Endothelial cell of umbilical vein (primary cell): ENCODE data around the gene SOX8. TPM values are rescaled to one million over a fixed set of nuclear protein-coding genes. Genes with fewer than 3 reads are reported as not detected.

ENCODE experiments used
- BruUV-seq: library from RNA; stranded (reverse); fragments of 400-500 nt; replicated peaks from 2 replicates; lab custom pipeline; 2021; lab: Mats Ljungman, UMichigan
- CTCF ChIA-PET: fragments of 300-600, 350-600 bp; sonication (Branson Sonifier 250); formaldehyde crosslinking; loops from one replicate; lab custom pipeline; 2021; ENCODE audit warnings: antibody characterized with exemption, inconsistent platforms; lab: Charles Lee
- POLR2A ChIA-PET: fragments of 300-600, 350-600 bp; sonication (Branson Sonifier 250); formaldehyde crosslinking; loops from one replicate; lab custom pipeline; 2021; ENCODE audit warnings: antibody characterized with exemption, inconsistent platforms; lab: Charles Lee
- DNase-seq: peaks from one replicate; pipeline ENCODE4 v3.0.0-alpha.2; 2011; ENCODE audit warnings: low read depth, low spot score
- FAIRE-seq: peaks from 2 replicates; lab custom pipeline; 2011; peaks lifted over from hg19 to GRCh38; lab: Jason Lieb, UNC
- H2AFZ ChIP-seq: 2 replicates; pipeline ENCODE4 v1.6.0; 2012; ENCODE audit warnings: low read depth, low read length, control low read depth, inconsistent platforms
- H3K27ac ChIP-seq: 2 replicates; pipeline ENCODE4 v1.5.1; 2011; ENCODE audit warnings: low read depth, mild to moderate bottlenecking, control low read depth, low read length, moderate library complexity; ENCODE audit not compliant: insufficient read depth
- H3K27me3 ChIP-seq, 2 experiments: 2 replicates each; pipeline versions ENCODE4 v1.6.0 to v1.6.1; 2011; ENCODE audit warnings: low read length in 2 of 2, mixed read lengths in 1 of 2; ENCODE audit not compliant: control insufficient read depth in 2 of 2, insufficient read depth in 2 of 2
- H3K36me3 ChIP-seq, 2 experiments: 2 replicates in 1 of 2; 3 replicates in 1 of 2; pipeline ENCODE4 v1.5.1; 2011; ENCODE audit warnings: low read length in 2 of 2, mild to moderate bottlenecking in 1 of 2, moderate library complexity in 1 of 2; ENCODE audit not compliant: control insufficient read depth in 2 of 2, insufficient read depth in 2 of 2; ENCODE audit errors: extremely low read depth in 1 of 2
- H3K4me1 ChIP-seq: 3 replicates; pipeline ENCODE4 v1.5.1; 2011; ENCODE audit warnings: mild to moderate bottlenecking, low read length; ENCODE audit not compliant: control insufficient read depth, insufficient read depth; ENCODE audit errors: extremely low read depth
- H3K4me2 ChIP-seq: 2 replicates; pipeline ENCODE4 v1.6.1; 2011; ENCODE audit warnings: low read length, control low read depth, mixed read lengths; ENCODE audit not compliant: insufficient read depth
- H3K4me3 ChIP-seq, 3 experiments: fragments of 200-600 bp in 1 of 3; sonication (generic), shearing (Covaris generic) in 1 of 3; replicated peaks in 1 of 3; 2 replicates each; pipeline ENCODE4 v1.5.1; 2011 to 2016; ENCODE audit warnings: control low read depth in 3 of 3, low read length in 3 of 3, mild to moderate bottlenecking in 2 of 3, inconsistent platforms in 1 of 3, low read depth in 1 of 3, moderate library complexity in 1 of 3; ENCODE audit not compliant: insufficient read depth in 1 of 3
- H3K79me2 ChIP-seq: 2 replicates; pipeline ENCODE4 v1.6.0; 2012; ENCODE audit warnings: low read length, inconsistent platforms; ENCODE audit not compliant: control insufficient read depth, insufficient read depth
- H3K9ac ChIP-seq: replicated peaks from 2 replicates; pipeline ENCODE3; 2011; ENCODE audit warnings: low read length, control low read depth; ENCODE audit not compliant: insufficient read depth; ENCODE audit errors: extremely low read depth
- H3K9me1 ChIP-seq: replicated peaks from 3 replicates; pipeline ENCODE4 v1.6.0; 2011; ENCODE audit warnings: mild to moderate bottlenecking, low read length; ENCODE audit not compliant: control insufficient read depth, insufficient read depth; ENCODE audit errors: extremely low read depth
- H3K9me3 ChIP-seq: replicated peaks from 2 replicates; pipeline ENCODE4 v1.5.1; 2012; ENCODE audit warnings: low read length, inconsistent platforms; ENCODE audit not compliant: control insufficient read depth, insufficient read depth
- H4K20me1 ChIP-seq: replicated peaks from 2 replicates; pipeline ENCODE3; 2011; ENCODE audit warnings: mild to moderate bottlenecking, low read length; ENCODE audit not compliant: control insufficient read depth, insufficient read depth; ENCODE audit errors: extremely low read depth
- EZH2 ChIP-seq: IDR thresholded peaks from 2 replicates; pipeline ENCODE4 v1.6.1; 2012; ENCODE audit warnings: borderline replicate concordance, low read depth, mild to moderate bottlenecking, moderate library complexity, low read length, inconsistent platforms; ENCODE audit not compliant: severe bottlenecking
- FOS ChIP-seq: IDR thresholded peaks from 2 replicates; pipeline ENCODE4 v1.6.1; 2011; ENCODE audit warnings: mild to moderate bottlenecking, low read length, moderate library complexity, borderline replicate concordance; ENCODE audit not compliant: insufficient read depth
- GATA2 ChIP-seq: IDR thresholded peaks from 2 replicates; pipeline ENCODE4 v1.7.0; 2011; ENCODE audit warnings: low read depth, mild to moderate bottlenecking, moderate library complexity, mixed read lengths, low read length; ENCODE audit not compliant: insufficient read length, insufficient read depth
- JUN ChIP-seq: IDR thresholded peaks from 2 replicates; pipeline ENCODE4 v1.6.1; 2011; ENCODE audit warnings: borderline replicate concordance, low read depth; ENCODE audit not compliant: insufficient read length, insufficient read depth
- MYC ChIP-seq: IDR thresholded peaks from one replicate; pipeline ENCODE4 v1.6.1; 2011; ENCODE audit warnings: mild to moderate bottlenecking, low read depth, low read length
- POLR2A ChIP-seq: IDR thresholded peaks from 2 replicates; pipeline ENCODE4 v1.6.1; 2012; ENCODE audit warnings: low read depth, mild to moderate bottlenecking, control low read depth, low read length
- POLR2AphosphoS5 ChIP-seq: IDR thresholded peaks from 2 replicates; pipeline ENCODE4 v1.6.1; 2012; ENCODE audit warnings: low read depth, mild to moderate bottlenecking, control low read depth, low read length, moderate library complexity; ENCODE audit not compliant: insufficient read depth
- dilution Hi-C: fragments of 300-500 bp; cut with MboI; formaldehyde crosslinking; loops from one replicate; pipeline ENCODE4 v1.15.0; 2019; ENCODE audit warnings: low sequenced_read_pairs; ENCODE audit not compliant: extremely low pct_ligation_motif_present
- intact Hi-C: fragments of 100-400 bp; cut with micrococcal nuclease; formaldehyde crosslinking; loops from one replicate; pipeline ENCODE4 v1.10.0; 2022
- polyA plus RNA-seq, 4 experiments: library from polyadenylated mRNA; depleted of rRNA in 3 of 4; stranded (reverse) in 3 of 4; unstranded in 1 of 4; fragments of >200 nt; gene quantifications; 2 replicates each; pipeline versions ENCODE4 v1.2.1 to v1.2.3, GENCODE V29; 2011 to 2012; ENCODE audit warnings: missing spikeins in 1 of 4
- total RNA-seq: library from RNA; stranded (reverse); gene quantifications from 2 replicates; pipeline ENCODE4 v1.2.3, GENCODE V29; 2021
- TF ChIP-seq, protein P1 (sequence below), 2 donors: IDR thresholded peaks; 1 replicate in 1 of 2; 2 replicates in 1 of 2; pipeline ENCODE4 v1.5.1; 2011; ENCODE audit warnings: low read length in 2 of 2, mild to moderate bottlenecking in 2 of 2, moderate library complexity in 2 of 2, control low read depth in 1 of 2, inconsistent platforms in 1 of 2, low read depth in 1 of 2; ENCODE audit not compliant: insufficient read depth in 1 of 2; ENCODE audit errors: extremely low read depth in 1 of 2
- TF ChIP-seq, protein P2 (sequence below): IDR thresholded peaks from 2 replicates; pipeline ENCODE4 v1.6.1; 2011; ENCODE audit not compliant: insufficient read depth, insufficient read length

SOX8 gene
- total and polyA plus RNA-seq, 2 donors (not counting 3 experiments of a cell fraction or from before 2014, with no cell fraction given), result 0.52 to 0.53 TPM

DNA sequence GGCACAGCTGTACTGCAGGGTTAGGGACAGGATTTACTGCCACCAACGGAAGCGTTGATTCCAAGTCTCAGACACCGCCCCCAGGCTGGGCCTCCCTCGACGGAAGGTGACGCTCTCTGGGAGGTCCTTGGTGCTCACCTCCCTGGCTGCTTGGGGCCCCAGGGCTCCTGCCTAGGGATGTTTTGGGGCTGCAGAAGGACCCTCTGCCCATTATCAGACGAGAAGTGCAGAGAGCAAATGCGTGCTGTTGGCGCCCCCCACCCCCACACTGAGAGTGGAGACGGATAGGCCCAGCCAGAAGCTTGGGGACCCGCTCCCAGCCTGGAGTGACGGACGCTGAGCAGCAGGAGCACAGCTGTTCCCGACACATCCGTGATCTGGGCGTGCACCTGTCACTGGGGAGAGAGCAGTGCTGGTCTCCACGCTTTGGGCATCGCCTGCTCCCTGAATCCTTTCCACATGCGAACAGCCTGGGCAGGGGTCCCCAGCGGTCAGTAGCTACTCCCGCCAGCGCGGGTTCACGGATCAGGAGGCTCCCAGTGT lies 5.1 kb upstream of the SOX8 start:
- POLR2A ChIA-PET, result no interaction called here
- Histone ChIP-seq H3K27me3 (peaks cover 0 to 7% of the 10 kb centered on the region in 2 experiments), H3K9me3 (no peaks in the 10 kb centered on the region), H3K9ac (no peak overlapping the region), H3K9me1 (no peaks in the 10 kb centered on the region), H3K4me1 (peaks cover 4% of the 10 kb centered on the region), H3K27ac (no peak overlapping the region), H3K4me2 (no peak overlapping the region), H3K4me3 (no peak overlapping the region), H4K20me1 (no peaks in the 10 kb centered on the region), H3K36me3 (no peaks in the 10 kb centered on the region), H2AFZ (no peak overlapping the region), H3K79me2 (no peaks in the 10 kb centered on the region)
- no peak for DNase-seq
- BruUV-seq, result no TSS peak
- intact Hi-C loops, result no loop called here
- dilution Hi-C loops, result no loop called here
- no peak for TF ChIP-seq FOS
- CTCF ChIA-PET, result no interaction called here
- FAIRE-seq, result no peak

DNA sequence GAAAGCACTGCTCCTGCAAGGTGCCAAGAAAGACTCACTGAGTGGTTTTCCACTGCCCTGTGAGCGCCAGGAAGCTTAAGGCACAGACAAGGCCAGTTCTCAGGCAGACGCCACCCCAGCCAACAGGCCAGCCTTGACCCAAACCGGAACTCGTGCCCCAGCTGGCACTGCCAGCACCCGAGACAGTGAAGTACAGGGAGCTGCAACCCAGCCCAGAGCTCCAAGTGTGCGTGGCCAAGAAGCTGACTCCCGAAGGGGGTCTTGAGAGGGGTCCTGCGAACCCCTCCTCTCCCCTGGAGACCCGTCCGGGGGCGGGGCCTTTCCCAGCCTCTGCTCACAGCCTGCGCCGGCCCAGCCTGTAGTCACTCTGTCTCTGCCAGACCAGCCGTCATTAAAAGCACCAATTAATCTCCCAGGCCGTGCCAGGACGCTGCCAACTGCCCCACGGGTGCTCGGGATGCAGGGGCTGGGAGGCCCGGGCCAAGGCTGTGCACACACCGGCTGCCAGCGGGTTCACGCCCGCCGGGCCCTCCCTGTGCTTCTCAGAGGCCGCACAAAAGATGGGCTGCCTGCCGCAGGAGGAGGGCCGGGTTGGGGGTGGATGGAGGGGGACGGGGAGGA lies 4.4 kb upstream of the SOX8 start:
- Histone ChIP-seq H3K9me1 (no peaks in the 10 kb centered on the region), H3K27ac (no peak overlapping the region), H3K9me3 (no peaks in the 10 kb centered on the region), H4K20me1 (no peaks in the 10 kb centered on the region), H3K79me2 (no peaks in the 10 kb centered on the region), H3K27me3 (peaks cover 0 to 12% of the 10 kb centered on the region in 2 experiments), H2AFZ (no peak overlapping the region), H3K36me3 (no peaks in the 10 kb centered on the region), H3K4me2 (no peak overlapping the region), H3K4me1 (peaks cover 4% of the 10 kb centered on the region), H3K9ac (no peak overlapping the region), H3K4me3 (no peak overlapping the region)
- ChIA-PET CTCF (no interaction called here), POLR2A (no interaction called here)
- intact Hi-C loops, result no loop called here
- dilution Hi-C loops, result no loop called here
- FAIRE-seq (no peak), DNase-seq (no peak)
- no peak for TF ChIP-seq POLR2AphosphoS5
- TF ChIP-seq EZH2, result no peak
- no peak for TF ChIP-seq POLR2A
- no peak for TF ChIP-seq GATA2
- TF ChIP-seq, protein P1, sequence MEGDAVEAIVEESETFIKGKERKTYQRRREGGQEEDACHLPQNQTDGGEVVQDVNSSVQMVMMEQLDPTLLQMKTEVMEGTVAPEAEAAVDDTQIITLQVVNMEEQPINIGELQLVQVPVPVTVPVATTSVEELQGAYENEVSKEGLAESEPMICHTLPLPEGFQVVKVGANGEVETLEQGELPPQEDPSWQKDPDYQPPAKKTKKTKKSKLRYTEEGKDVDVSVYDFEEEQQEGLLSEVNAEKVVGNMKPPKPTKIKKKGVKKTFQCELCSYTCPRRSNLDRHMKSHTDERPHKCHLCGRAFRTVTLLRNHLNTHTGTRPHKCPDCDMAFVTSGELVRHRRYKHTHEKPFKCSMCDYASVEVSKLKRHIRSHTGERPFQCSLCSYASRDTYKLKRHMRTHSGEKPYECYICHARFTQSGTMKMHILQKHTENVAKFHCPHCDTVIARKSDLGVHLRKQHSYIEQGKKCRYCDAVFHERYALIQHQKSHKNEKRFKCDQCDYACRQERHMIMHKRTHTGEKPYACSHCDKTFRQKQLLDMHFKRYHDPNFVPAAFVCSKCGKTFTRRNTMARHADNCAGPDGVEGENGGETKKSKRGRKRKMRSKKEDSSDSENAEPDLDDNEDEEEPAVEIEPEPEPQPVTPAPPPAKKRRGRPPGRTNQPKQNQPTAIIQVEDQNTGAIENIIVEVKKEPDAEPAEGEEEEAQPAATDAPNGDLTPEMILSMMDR (IDR thresholded peaks at IDR 0.05; ENCODE audit: extremely low read depth in 1 of 2, insufficient read depth in 1 of 2, low read depth in 1 of 2, low read length in 2 of 2), result no peak
- TF ChIP-seq JUN, result no peak
- no peak for TF ChIP-seq MYC
- TF ChIP-seq FOS, result no peak
- TF ChIP-seq, protein P2, sequence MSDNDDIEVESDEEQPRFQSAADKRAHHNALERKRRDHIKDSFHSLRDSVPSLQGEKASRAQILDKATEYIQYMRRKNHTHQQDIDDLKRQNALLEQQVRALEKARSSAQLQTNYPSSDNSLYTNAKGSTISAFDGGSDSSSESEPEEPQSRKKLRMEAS, result no peak
- BruUV-seq, result no TSS peak
